Ectodermal cell (in vitro differentiated cells): ENCODE data around the gene REXO4.
A peak's percentile ranks its signal among the peaks of the same experiment; 100 is the strongest.

ENCODE experiments used
- H3K27ac ChIP-seq: 2 replicates; pipeline ENCODE4 v1.7.0; 2013; ENCODE audit warnings: mild to moderate bottlenecking, low read depth, low read length; ENCODE audit not compliant: insufficient read depth, poor library complexity, severe bottlenecking
- H3K27me3 ChIP-seq: 2 replicates; pipeline ENCODE4 v1.7.0; 2013; ENCODE audit warnings: mild to moderate bottlenecking, low read length; ENCODE audit not compliant: insufficient read depth, control insufficient read depth, poor library complexity, severe bottlenecking
- H3K36me3 ChIP-seq: one replicate; pipeline ENCODE4 v1.7.0; 2013; ENCODE audit warnings: low read length; ENCODE audit not compliant: control insufficient read depth, insufficient read depth
- H3K4me1 ChIP-seq: one replicate; pipeline ENCODE4 v1.7.0; 2013; ENCODE audit warnings: low read length; ENCODE audit not compliant: control insufficient read depth, insufficient read depth
- H3K4me3 ChIP-seq: 2 replicates; pipeline ENCODE4 v1.7.0; 2013; ENCODE audit warnings: low read depth, low read length, control low read depth; ENCODE audit not compliant: insufficient read depth
- H3K9me3 ChIP-seq: 2 replicates; pipeline ENCODE4 v1.7.0; 2013; ENCODE audit warnings: mild to moderate bottlenecking, low read length, moderate library complexity; ENCODE audit not compliant: control insufficient read depth
- WGBS, 2 experiments: methylation state at CpG; one replicate each; pipeline ENCODE4 v1.1.7; 2013; ENCODE audit warnings: missing lambda C conversion rate in 2 of 2; 5-methylcytosine and 5-hydroxymethylcytosine counted together

Gene REXO4

DNA sequence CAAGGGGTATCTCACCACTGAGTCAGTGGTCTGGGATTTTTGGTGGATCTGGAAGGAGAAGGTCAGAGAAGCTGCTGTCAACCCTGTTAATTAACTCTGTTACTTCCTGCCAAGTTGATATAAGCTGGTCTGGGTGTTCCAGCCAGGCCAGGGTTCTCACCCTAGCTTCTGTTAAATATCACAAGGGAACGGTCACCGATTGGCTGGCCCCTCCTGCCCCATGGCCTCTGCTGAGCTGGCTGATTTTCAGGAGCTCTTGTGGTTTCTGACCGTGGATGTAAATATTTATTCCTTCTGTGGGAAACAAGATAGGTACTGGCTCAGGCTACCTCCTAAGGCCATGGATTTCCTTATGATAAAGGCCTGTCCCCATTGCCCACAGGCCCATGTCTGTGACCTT is 5.4 kb upstream of the REXO4 start:
- no peaks in the 10 kb centered on the region for H3K36me3 ChIP-seq
- 92 to 93% methylated on average over 3 of the region's 3 CpGs for WGBS, 2 experiments
- peaks cover 11% of the 10 kb centered on the region for H3K27me3 ChIP-seq
- no peak overlapping the region for H3K4me3 ChIP-seq
- H3K27ac ChIP-seq: no peak overlapping the region
- no peaks in the 10 kb centered on the region for H3K4me1 ChIP-seq
- H3K9me3 ChIP-seq: no peaks in the 10 kb centered on the region

DNA sequence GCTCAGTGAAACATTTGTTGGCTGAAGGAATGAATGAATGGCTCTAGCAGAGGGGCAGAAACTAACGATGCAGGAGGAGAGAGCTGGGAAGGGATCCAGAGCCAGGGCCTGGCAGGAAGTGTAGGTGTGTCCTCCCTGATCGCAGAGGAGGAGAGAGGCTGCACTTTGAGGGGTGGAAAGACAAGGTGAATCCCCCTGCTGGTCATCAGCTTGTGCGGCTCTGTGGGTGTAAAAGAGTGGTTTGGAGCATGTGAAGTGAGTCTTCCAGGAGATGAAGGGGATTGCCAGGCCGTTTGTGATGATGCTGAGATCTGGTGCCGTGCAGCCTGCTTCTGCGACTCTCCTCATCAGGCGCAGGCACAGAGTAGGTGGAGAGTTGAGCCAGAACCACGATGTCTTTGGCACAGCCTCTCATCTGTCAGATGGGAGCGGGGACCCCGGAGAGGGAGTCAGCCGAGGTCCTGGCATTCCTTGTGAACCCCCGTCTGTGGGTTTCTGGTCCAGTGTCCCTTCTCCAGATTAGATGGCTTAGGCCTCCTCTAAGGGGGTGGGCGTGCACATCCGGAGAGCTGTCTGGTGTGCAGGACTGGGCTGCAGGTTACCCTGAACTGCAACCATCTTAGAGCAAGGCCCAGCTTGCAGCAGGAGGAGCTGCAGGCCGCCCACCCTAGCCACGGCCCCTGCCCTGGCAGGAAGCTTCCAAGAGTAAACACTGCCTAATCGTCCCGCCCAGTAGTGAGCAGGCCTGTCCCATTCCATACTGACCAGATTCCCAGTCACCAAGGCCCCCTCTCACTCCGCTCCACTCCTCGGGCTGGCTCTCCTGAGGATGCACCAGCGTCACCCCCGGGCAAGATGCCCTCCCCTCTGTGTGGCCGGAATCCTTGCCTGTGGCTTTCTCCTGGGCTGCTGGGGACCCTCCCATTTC is 4.1 kb upstream of the REXO4 start, which contains the start of gene ADAMTS13:
Gene ADAMTS13, plus strand, starts transcription at position 753 of the 928 bp plus-strand sequence. Its CDS starts 77 bp downstream, at position 830.
- no peaks in the 10 kb centered on the region for H3K9me3 ChIP-seq
- no peaks in the 10 kb centered on the region for H3K27me3 ChIP-seq
- no peaks in the 10 kb centered on the region for H3K36me3 ChIP-seq
- no peak within 1 kb of the TSS for H3K4me3 ChIP-seq
- WGBS, 2 experiments: 80 to 81% methylated on average over 23 of the region's 23 CpGs
- H3K4me1 ChIP-seq: peaks cover 3% of the 10 kb centered on the region
- no peak within 1 kb of the TSS for H3K27ac ChIP-seq

DNA sequence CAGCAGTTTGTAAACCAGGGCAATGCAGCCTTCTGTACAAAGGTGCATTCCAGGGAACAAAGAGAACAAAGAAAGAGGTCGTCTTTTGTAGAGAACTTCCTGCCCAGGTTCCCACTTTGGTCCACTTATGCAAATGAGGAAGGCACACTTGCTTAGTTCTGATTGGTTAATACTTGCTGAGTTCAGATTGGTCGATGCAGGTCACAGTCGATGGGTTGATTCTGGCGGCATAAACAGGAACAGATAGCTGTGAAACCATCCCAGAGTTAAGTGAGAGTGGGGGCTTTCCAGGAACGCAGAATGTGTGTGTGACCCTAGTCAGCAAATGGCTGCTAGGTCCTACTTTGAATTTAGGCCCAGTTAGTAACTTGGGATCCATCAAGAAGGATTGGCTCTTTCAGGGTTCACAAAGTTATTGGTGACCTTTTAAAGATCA is 2.6 kb upstream of the REXO4 start:
- H3K27ac ChIP-seq: no peak overlapping the region
- no peaks in the 10 kb centered on the region for H3K9me3 ChIP-seq
- WGBS, 2 experiments: 81 to 86% methylated on average over 5 of the region's 5 CpGs
- H3K4me3 ChIP-seq: no peak overlapping the region
- no peaks in the 10 kb centered on the region for H3K36me3 ChIP-seq
- H3K4me1 ChIP-seq: peaks cover 5% of the 10 kb centered on the region
- H3K27me3 ChIP-seq: no peaks in the 10 kb centered on the region

DNA sequence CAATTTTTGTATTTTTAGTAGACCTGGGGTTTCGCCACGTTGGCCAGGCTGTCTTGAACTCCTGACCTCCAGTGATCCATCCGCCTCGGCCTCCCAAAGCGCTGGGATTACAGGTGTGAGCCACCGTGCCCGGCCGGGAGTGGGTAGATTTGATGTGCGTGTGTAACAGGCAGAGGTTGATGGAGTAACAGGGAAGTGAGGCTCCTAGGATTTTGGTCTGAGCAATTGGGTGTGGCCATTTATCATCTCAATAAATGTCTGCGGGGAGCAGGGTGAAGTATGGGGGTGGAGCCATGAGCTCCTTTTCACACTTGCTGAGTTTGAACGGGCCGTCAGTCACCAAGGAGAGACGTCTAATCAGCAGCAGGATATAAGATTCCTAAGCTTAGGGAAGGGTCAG is 1.2 kb upstream of the REXO4 start:
- 57 to 62% methylated on average over 13 of the region's 13 CpGs for WGBS, 2 experiments
- H3K36me3 ChIP-seq: peaks cover 6% of the 10 kb centered on the region
- no peak overlapping the region for H3K27ac ChIP-seq
- peaks cover 5% of the 10 kb centered on the region for H3K4me1 ChIP-seq
- H3K27me3 ChIP-seq: no peaks in the 10 kb centered on the region
- H3K9me3 ChIP-seq: no peaks in the 10 kb centered on the region
- peak overlapping the region; percentile 79 for H3K4me3 ChIP-seq

DNA sequence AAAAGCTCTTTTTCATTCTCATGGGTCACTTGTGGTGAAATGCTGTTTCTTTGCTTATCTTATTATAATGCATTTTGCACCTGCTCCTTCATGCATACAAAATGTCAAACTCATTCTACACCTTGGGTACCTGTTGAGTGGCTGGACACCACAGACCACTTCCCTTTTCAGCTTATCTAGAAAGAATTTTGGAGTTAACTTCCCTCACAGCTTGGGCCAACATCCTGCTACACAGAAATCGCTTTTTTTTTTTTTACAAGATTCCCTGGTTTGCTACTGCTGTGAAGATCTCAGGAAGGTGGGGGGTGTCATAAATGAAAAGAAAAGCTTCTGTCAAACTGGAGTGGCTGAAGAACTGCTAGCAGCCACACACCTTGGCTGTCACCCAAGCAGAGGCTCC is 2.6 kb downstream of the REXO4 start:
- Histone ChIP-seq H3K4me3 (no peak overlapping the region), H3K27me3 (no peaks in the 10 kb centered on the region), H3K36me3 (peaks cover 24% of the 10 kb centered on the region), H3K27ac (no peak overlapping the region), H3K4me1 (peaks cover 5% of the 10 kb centered on the region), H3K9me3 (no peaks in the 10 kb centered on the region)
- WGBS, 2 experiments: 75 to 80% methylated on average over 1 of the region's 1 CpG

DNA sequence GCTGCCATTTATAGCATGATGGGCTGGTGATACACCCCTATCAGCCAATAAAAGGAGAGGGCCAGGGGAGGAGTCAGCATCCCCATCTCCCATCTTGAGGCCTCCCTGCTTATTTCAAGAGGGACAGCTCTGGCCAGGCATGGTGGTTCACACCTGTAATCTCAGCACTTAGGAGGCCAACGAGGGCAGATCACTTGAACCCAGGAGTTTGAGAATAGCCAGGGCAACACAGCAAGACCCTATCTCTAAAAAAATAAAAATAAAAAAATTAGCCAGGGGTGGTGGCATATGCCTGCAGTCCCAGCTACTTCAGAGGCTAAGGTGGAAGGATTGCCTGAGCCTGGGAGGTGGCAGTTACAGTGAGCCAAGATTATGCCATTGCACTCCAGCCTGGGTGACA is 9.8 kb downstream of the REXO4 start:
- H3K4me3 ChIP-seq: no peak overlapping the region
- H3K27ac ChIP-seq: no peak overlapping the region
- 83 to 94% methylated on average over 1 of the region's 1 CpG for WGBS, 2 experiments
- H3K4me1 ChIP-seq: no peaks in the 10 kb centered on the region
- peaks cover 35% of the 10 kb centered on the region for H3K36me3 ChIP-seq
- no peaks in the 10 kb centered on the region for H3K27me3 ChIP-seq
- no peaks in the 10 kb centered on the region for H3K9me3 ChIP-seq

DNA sequence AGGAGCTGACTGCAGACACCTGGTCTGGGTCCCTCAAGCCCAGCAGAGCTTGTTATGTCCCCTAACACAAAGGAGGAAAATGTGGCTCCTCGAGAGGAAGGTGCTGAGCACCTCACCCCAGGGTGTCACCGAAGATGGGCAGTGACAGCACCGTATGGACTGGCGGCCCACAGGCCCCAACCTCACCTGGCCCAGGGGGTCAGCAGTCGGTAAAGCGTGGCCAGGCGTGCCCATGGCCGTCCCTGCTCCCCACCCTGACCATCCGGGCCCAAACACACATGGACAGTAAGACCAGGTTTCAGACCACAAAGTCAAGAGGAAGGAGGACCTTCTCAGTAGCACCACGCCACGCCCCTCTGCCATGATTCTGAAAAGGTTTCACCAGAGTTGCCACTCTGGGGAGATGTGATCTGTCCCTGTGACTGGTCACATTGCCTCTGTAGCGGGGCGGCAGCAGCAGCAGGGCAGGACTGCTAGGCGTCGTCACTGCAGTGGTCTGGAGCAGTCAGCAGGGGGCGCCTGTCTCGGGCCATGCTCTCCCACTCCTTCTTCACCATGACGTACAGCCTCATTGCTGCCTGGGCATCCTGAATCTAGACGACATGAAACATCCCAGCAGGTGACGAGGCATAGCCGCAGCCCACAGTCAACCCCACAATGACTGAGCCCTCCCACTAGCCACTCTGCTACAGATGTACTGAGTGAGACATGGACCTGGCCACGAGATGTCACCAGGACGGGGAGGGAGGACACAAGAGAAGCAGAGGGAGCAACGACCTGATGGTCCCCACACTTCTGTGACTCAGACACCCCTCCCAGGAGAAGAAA is 11.1 kb downstream of the REXO4 start:
- H3K4me1 ChIP-seq: no peaks in the 10 kb centered on the region
- H3K4me3 ChIP-seq: no peak overlapping the region
- peaks cover 30% of the 10 kb centered on the region for H3K36me3 ChIP-seq
- no peaks in the 10 kb centered on the region for H3K9me3 ChIP-seq
- WGBS, 2 experiments: 64 to 68% methylated on average over 24 of the region's 24 CpGs
- H3K27me3 ChIP-seq: no peaks in the 10 kb centered on the region
- no peak overlapping the region for H3K27ac ChIP-seq

DNA sequence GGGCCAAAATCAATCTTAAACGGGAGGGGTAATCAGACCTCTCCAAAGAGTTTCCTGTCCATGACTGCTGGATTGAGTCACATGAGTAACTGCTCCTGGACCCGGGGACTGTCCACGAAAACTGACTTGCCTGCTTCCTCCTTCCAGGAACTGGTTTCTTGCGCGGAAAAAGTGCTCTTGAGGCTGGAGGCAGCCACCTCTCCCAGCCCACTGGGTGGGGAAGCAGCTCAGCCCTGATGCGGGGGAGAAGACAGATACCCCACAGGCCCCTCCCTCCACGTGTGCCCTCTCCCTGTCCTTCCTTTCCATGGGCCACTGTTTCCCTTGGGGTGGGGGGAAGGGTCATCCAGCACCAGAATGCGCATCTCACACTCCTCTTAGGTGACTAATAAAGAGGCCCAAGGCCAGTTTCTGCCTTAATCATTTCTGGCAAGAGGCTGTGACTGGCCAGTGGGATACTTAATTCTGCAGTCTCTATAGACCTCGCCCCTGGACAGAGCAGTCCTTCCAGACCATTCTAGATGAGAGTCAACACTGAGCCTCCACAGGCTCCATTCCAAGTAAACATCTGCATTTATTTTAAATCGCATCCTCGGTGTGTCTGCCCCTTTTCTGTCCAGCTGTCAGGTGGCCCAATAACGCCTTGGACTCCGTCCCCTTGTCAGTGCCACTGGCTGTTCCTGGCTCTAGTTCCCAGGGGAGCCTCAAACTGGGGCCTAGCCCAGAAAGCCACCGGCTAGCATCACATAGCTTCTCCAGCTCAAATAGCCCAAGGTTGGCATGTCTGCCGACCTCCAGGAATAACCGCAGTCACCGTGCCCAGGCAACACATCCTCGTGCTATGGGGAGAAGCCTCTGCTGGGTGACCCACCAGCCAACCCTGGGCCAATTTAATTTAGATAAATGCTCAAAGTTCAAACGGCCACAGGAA is 12.0 kb downstream of the REXO4 start:
- 89 to 91% methylated on average over 19 of the region's 19 CpGs for WGBS, 2 experiments
- Histone ChIP-seq H3K4me3 (no peak overlapping the region), H3K9me3 (no peaks in the 10 kb centered on the region), H3K36me3 (peaks cover 25% of the 10 kb centered on the region), H3K4me1 (no peaks in the 10 kb centered on the region), H3K27ac (no peak overlapping the region), H3K27me3 (no peaks in the 10 kb centered on the region)

DNA sequence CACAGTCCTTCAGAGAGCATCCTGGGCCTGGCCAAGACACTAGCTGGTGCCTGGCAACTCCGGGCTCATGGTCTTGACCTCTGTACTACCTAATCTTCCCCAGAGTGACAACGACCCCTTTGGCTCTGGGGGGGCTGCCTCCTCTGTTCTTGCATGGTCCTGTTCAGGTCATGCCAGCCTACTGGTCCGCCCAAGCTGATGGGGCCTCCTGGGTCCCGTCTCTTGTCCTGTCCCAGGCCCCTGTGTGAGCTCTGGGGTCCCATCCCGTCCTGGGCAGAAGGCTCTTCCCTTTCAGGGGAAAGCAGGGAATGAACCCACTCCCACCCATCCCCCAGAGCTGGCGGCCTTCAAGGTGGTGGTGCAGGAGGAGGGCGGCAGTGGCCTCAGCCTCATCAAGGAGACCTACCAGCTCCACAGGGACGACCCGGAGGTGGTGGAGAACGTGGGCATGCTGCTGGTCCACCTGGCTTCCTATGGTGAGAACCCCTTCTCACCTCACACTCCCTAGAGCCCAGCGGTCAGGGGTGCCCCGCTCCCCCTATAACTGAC is 13.3 kb downstream of the REXO4 start:
- no peaks in the 10 kb centered on the region for H3K27me3 ChIP-seq
- H3K27ac ChIP-seq: no peak overlapping the region
- H3K9me3 ChIP-seq: no peaks in the 10 kb centered on the region
- H3K4me1 ChIP-seq: no peaks in the 10 kb centered on the region
- WGBS, 2 experiments: 95% methylated on average over 12 of the region's 12 CpGs
- no peak overlapping the region for H3K4me3 ChIP-seq
- peaks cover 15% of the 10 kb centered on the region for H3K36me3 ChIP-seq
